Measurements from ENCODE around the gene UBE2V1. TPM values are rescaled to one million over a fixed set of nuclear protein-coding genes. Genes with fewer than 3 reads are reported as not detected.

The UBE2V1 gene
- total and polyA plus RNA-seq, 2 of the 13 experiments (the other 11 are each of a cell fraction or from before 2014, with no cell fraction given) = 81.3 to 132 TPM

DNA sequence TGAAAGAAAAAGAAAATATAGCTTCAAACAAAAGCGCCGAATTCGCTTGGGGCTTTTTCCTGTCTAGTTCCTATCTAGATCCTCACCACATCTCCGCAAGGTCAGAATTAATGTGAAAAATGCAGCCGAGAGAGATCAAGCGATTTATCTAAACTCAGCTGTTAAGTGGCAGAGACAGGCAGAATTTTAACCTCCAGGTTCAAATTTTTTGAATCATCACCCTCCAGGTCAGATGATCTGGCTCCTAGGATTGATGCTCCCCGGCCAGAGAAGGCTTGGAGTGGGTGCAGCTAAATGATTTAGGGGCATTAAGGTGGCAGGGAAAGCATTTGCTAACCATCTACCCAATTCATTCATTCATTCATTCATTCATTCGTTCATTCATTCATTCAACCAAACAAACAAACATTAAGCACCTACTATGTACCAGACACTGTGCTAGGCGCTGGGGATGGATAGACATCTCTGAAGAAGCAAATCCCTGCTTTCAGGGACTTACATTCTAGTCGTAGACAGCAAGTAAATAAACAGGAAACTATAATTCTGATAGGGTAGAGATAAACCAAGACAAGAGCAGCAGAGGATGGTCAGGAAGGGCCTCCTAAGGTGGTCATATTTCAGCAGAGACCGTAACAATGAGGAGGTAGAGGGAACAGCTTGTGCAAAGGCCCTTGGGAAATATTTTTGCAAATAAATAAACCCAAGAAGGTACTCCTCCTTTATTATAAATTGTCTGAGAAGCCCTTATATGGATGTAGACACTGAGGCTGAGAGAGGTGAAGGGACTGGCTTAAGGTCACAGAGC, 672 bp upstream of the UBE2V1 start (continued):
- TF ChIP-seq, protein P1, sequence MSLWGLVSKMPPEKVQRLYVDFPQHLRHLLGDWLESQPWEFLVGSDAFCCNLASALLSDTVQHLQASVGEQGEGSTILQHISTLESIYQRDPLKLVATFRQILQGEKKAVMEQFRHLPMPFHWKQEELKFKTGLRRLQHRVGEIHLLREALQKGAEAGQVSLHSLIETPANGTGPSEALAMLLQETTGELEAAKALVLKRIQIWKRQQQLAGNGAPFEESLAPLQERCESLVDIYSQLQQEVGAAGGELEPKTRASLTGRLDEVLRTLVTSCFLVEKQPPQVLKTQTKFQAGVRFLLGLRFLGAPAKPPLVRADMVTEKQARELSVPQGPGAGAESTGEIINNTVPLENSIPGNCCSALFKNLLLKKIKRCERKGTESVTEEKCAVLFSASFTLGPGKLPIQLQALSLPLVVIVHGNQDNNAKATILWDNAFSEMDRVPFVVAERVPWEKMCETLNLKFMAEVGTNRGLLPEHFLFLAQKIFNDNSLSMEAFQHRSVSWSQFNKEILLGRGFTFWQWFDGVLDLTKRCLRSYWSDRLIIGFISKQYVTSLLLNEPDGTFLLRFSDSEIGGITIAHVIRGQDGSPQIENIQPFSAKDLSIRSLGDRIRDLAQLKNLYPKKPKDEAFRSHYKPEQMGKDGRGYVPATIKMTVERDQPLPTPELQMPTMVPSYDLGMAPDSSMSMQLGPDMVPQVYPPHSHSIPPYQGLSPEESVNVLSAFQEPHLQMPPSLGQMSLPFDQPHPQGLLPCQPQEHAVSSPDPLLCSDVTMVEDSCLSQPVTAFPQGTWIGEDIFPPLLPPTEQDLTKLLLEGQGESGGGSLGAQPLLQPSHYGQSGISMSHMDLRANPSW (CRISPR knock-in tag; IDR thresholded peaks at IDR 0.05; ENCODE audit: borderline replicate concordance) = no peak
- no peak for TF ChIP-seq ZNF30 (CRISPR knock-in tag; IDR thresholded peaks at IDR 0.05)
- no peak for TF ChIP-seq FOXJ3 (CRISPR knock-in tag; IDR thresholded peaks at IDR 0.05; ENCODE audit: borderline replicate concordance)
- no peak for TF ChIP-seq BHLHE40 (IDR thresholded peaks at IDR 0.05; ENCODE audit: low read length)
- 0 out of 2 replicates have a peak, but pooled peaks have one; percentile 25 for TF ChIP-seq SNAPC2 (CRISPR knock-in tag; IDR thresholded peaks at IDR 0.05)
- TF ChIP-seq, protein P2, sequence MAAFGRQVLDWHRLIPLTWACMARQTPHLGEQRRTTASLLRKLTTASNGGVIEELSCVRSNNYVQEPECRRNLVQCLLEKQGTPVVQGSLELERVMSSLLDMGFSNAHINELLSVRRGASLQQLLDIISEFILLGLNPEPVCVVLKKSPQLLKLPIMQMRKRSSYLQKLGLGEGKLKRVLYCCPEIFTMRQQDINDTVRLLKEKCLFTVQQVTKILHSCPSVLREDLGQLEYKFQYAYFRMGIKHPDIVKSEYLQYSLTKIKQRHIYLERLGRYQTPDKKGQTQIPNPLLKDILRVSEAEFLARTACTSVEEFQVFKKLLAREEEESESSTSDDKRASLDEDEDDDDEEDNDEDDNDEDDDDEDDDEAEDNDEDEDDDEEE (CRISPR knock-in tag; IDR thresholded peaks at IDR 0.05) = 0 out of 2 replicates have a peak, but pooled peaks have one; percentile 1
- no peak for TF ChIP-seq RAD21 (CRISPR knock-in tag; IDR thresholded peaks at IDR 0.05)
- TF ChIP-seq REL (CRISPR knock-in tag; conservative IDR thresholded peaks at IDR 0.05) = 0 out of 2 replicates have a peak, but pooled peaks have one; percentile 3
- no peak for TF ChIP-seq TCF12 (IDR thresholded peaks at IDR 0.05)
- no peak for TF ChIP-seq TCF12 (CRISPR knock-in tag; IDR thresholded peaks at IDR 0.05)
- TF ChIP-seq, protein P3, sequence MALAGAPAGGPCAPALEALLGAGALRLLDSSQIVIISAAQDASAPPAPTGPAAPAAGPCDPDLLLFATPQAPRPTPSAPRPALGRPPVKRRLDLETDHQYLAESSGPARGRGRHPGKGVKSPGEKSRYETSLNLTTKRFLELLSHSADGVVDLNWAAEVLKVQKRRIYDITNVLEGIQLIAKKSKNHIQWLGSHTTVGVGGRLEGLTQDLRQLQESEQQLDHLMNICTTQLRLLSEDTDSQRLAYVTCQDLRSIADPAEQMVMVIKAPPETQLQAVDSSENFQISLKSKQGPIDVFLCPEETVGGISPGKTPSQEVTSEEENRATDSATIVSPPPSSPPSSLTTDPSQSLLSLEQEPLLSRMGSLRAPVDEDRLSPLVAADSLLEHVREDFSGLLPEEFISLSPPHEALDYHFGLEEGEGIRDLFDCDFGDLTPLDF (CRISPR knock-in tag; IDR thresholded peaks at IDR 0.05) = no peak
- no peak for TF ChIP-seq KLF13 (CRISPR knock-in tag; IDR thresholded peaks at IDR 0.05)
- TF ChIP-seq ZNF10 (CRISPR knock-in tag; IDR thresholded peaks at IDR 0.05; ENCODE audit: borderline replicate concordance, low read depth) = no peak
- TF ChIP-seq, protein P4, sequence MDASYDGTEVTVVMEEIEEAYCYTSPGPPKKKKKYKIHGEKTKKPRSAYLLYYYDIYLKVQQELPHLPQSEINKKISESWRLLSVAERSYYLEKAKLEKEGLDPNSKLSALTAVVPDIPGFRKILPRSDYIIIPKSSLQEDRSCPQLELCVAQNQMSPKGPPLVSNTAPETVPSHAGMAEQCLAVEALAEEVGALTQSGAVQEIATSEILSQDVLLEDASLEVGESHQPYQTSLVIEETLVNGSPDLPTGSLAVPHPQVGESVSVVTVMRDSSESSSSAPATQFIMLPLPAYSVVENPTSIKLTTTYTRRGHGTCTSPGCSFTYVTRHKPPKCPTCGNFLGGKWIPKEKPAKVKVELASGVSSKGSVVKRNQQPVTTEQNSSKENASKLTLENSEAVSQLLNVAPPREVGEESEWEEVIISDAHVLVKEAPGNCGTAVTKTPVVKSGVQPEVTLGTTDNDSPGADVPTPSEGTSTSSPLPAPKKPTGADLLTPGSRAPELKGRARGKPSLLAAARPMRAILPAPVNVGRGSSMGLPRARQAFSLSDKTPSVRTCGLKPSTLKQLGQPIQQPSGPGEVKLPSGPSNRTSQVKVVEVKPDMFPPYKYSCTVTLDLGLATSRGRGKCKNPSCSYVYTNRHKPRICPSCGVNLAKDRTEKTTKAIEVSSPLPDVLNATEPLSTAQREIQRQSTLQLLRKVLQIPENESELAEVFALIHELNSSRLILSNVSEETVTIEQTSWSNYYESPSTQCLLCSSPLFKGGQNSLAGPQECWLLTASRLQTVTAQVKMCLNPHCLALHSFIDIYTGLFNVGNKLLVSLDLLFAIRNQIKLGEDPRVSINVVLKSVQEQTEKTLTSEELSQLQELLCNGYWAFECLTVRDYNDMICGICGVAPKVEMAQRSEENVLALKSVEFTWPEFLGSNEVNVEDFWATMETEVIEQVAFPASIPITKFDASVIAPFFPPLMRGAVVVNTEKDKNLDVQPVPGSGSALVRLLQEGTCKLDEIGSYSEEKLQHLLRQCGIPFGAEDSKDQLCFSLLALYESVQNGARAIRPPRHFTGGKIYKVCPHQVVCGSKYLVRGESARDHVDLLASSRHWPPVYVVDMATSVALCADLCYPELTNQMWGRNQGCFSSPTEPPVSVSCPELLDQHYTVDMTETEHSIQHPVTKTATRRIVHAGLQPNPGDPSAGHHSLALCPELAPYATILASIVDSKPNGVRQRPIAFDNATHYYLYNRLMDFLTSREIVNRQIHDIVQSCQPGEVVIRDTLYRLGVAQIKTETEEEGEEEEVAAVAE (CRISPR knock-in tag; IDR thresholded peaks at IDR 0.05; ENCODE audit: borderline replicate concordance) = 0 out of 2 replicates have a peak, but pooled peaks have one; percentile 44
